ENCODE measurements around the gene ZNF385C.

ZNF385C gene

DNA sequence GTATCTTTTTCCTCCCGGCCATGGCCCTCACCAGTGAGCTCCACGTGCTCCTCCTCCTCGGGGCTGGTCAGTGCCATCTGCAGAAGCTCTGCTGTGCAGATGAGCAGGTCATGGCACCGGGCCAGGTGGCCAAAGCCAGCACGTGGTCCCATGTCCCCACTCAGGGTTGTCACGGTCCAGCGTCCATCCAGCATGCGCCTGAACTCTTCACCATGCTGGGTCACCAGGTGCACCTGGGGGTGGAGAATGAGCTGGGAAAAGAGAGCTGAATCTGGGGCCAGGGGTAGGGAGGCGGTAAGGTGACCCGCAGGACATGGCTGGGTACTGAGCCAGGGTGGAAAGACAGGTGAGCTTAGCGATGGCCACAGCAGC, 13.0 kb upstream of the ZNF385C start:
- TF ChIP-seq, protein P1, sequence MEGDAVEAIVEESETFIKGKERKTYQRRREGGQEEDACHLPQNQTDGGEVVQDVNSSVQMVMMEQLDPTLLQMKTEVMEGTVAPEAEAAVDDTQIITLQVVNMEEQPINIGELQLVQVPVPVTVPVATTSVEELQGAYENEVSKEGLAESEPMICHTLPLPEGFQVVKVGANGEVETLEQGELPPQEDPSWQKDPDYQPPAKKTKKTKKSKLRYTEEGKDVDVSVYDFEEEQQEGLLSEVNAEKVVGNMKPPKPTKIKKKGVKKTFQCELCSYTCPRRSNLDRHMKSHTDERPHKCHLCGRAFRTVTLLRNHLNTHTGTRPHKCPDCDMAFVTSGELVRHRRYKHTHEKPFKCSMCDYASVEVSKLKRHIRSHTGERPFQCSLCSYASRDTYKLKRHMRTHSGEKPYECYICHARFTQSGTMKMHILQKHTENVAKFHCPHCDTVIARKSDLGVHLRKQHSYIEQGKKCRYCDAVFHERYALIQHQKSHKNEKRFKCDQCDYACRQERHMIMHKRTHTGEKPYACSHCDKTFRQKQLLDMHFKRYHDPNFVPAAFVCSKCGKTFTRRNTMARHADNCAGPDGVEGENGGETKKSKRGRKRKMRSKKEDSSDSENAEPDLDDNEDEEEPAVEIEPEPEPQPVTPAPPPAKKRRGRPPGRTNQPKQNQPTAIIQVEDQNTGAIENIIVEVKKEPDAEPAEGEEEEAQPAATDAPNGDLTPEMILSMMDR (IDR thresholded peaks at IDR 0.05; ENCODE audit: control insufficient read depth, extremely low read depth, insufficient read depth): no peak

DNA sequence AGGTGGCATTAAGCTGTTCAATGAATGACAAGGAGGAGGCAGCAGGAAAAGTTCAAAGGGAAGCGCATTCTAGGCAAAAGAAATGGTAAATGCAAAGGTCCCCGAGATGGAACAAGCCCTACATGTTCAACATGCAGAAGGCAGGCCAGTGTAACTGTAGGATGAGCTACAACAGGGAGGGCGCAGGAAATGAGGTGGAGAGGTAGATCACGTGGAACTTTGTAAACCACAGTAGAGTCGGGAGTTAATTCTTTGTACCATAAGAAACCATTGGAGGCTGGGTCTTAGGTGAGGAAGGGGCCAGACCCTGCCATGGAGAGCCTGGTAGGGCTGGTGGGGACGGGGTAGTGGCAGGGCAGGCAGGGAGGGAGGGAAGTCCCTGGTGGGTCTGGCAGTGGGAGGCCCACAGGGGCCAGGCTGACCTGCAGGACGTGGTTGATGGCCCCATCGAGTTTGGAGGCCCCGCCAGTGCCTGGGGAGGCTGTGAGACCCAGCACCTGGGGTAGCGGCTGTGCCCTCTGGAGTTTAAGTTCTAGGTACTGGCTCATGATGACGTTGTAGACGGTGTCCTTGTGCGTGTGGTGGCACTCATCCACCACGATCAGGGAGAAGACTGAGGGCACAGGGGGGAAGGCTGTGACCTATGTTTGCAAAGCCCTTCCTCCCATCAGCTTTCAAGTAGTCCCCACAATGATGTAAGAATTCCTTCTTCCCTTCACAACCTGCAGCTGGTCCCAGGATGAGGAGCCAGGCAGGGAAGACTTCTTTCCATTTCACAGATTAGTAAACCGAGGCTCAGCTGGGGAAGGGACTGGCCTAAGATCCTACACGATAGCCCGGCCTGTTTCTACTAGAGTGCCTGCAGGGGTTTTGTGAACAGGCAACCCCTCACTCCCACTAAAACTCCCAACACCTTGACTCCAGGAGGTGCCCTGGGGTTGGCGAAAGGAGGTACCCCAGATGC, 12.3 kb upstream of the ZNF385C start:
- DNase-seq (ENCODE audit: low read depth): no peak
- H3K4me3 ChIP-seq (ENCODE audit: low read depth, low read length): no peak overlapping the region
- TF ChIP-seq, protein P1 (IDR thresholded peaks at IDR 0.05; ENCODE audit: control insufficient read depth, extremely low read depth, insufficient read depth): no peak

More for the DNA sequence above, 13.0 kb upstream of the ZNF385C start:
- DNase-seq (ENCODE audit: low read depth): no peak
- no peak overlapping the region for H3K4me3 ChIP-seq (ENCODE audit: low read depth, low read length)

GRCh38 chr17:42109086-42109485, 10.8 kb upstream of the ZNF385C start:
- TF ChIP-seq, protein P1 (IDR thresholded peaks at IDR 0.05; ENCODE audit: control insufficient read depth, extremely low read depth, insufficient read depth): no peak
- no peak for DNase-seq (ENCODE audit: low read depth)
- H3K4me3 ChIP-seq (ENCODE audit: low read depth, low read length): no peak overlapping the region

DNA sequence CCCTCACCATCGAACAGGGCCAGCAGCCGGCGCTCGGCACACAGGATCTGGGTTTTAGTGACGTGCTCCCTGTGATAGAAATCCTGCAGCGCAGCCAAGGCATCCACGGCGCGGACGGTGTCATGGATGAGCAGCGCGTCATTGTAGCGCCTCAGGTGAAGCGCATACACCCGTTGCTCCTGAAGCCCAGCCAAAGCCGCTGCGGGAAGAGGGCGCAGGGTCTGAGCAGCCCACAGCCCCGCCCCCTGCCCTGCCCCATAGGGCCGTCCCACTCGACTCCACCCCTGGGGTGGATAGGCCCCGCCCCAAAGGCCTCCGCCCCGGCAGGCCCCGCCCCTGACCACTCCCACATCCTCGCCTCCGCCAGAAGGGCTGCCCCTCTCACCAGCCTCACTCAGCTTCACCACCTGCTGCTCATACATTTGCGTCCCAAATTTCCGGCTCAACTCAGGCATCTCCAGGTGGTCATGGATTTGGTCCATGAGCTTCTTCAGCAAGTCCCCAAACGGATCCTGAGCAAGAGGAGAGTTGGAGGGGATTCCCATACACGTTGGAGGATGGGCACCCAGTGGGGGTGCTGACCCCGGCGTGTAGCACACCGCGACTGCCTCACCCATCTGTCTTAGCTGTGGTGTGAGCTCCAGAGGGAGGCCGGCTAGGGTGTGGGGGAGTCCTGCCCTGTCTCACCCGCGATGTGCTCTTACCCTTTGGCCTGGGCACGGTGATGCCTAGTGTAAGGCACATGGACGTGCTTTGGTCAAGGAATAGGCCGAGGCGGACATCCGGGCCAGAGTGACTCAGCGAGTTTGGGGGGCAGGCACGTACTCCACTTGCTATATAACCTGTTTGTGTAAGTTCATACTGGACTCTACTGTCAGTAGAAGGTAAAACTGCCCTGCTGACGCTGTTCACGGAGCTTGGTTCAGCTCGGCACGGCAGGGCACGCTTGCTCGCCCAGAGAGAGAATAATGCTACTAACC, 9.6 kb upstream of the ZNF385C start:
- TF ChIP-seq, protein P1 (IDR thresholded peaks at IDR 0.05; ENCODE audit: control insufficient read depth, extremely low read depth, insufficient read depth): no peak

GRCh38 chr17:42107124-42107523, 8.9 kb upstream of the ZNF385C start:
- no peak overlapping the region for H3K4me3 ChIP-seq (ENCODE audit: low read depth, low read length)
- TF ChIP-seq, protein P1 (IDR thresholded peaks at IDR 0.05; ENCODE audit: control insufficient read depth, extremely low read depth, insufficient read depth): no peak
- DNase-seq (ENCODE audit: low read depth): no peak

More for the DNA sequence above, 9.6 kb upstream of the ZNF385C start:
- no peak overlapping the region for H3K4me3 ChIP-seq (ENCODE audit: low read depth, low read length)
- DNase-seq (ENCODE audit: low read depth): no peak

DNA sequence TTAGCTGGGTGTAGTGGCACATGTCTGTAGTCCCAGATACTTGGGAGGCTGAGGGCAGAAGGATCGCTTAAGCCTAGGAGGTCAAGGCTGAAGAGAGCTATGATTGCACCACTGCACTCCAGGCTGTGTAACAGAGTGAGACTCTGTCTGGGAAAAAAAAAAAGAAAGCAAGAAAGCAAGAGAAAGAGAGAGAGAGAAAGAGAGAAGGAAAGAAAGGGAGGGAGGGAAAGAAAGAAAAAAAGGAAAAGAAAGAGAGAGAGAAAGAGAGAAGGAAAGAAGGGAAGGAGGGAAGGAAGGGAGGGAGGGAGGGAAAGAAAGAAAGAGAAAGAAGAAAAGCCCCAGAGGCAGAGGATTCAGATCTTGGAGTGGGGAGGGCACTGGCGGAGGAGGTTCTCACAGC, 7.7 kb upstream of the ZNF385C start:
- no peak for DNase-seq (ENCODE audit: low read depth)
- TF ChIP-seq, protein P1 (IDR thresholded peaks at IDR 0.05; ENCODE audit: control insufficient read depth, extremely low read depth, insufficient read depth): no peak
- no peak overlapping the region for H3K4me3 ChIP-seq (ENCODE audit: low read depth, low read length)

Measured in LNCaP clone FGC (cell line).